Globus pallidus (tissue), 1 donor: ENCODE measurements around the gene KIF5C.
"Not testable (repeated sequence)": the region's sequence is repeated elsewhere in the genome, so short reads cannot be mapped to it uniquely, and the experiment has no call there.

Experiments
- DNase-seq: peaks from one replicate; pipeline ENCODE4 v3.0.0-alpha.2; 2015; ENCODE audit warnings: low spot score

The KIF5C gene

DNA sequence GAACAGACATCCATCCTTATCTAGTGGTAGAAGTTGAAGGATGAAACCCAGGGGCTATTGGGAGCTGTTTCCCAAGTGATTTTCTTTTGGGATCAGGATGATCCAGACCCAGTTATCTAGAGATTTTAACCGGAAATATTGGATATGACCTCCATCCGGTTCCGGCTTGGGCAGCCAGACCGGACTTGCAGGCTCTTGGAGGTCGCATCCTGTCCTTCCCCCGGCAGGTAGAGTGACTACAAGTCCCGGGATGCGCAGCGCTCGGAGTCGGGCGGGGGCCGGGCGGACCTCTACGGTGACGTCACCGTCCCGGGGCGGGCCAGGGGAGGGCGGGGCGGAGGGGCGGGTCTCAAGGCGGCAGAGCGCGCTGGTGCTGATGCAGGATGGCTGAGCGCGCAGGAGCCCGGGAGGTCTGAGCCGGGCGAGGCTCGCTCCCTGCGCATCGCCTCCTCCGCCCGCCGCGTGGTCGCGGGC is at the start of gene KIF5C:
Gene KIF5C (plus strand): TSS at position 360 of the 474 bp plus-strand sequence. CDS start 391 bp downstream, outside the sequence.
- DNase-seq = peak; percentile 89

DNA sequence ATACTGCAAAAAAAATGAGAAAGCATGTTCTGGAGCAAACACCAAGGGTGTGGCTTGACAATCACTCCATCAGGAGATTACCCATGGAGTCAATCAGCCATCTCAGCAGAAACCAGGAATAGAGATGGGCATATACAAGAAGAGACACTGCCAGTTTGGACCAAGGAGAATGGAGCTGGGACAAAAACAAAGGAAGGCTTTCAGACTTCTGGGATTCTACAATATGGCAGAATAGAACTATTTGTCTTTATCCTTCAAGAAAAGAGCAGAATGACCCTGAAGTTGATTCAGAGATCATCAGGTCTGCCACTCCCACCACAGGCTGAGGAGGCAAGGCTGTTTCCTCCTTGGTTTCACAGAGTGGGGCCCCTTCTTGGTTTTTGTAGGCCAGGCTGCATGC is 48.2 kb upstream of the KIF5C start:
- DNase-seq = no peak

DNA sequence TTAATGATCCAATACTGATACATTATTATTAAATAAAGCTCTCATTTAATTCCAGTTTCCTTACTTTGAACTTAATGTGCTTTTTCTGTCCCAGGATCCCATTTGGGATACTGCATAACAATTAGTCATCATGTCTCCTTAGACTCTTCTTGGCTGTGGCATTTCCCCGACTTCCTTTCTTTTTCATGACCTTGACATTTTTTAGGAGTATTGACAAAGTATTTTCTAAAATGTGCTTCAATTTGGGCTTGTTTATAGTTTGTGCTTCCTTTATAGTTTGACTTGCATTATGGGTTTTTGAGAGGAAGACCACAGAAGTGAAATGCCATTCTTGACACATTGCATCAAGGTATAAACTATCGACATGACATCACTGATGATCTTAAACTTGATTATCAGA is 46.1 kb upstream of the KIF5C start:
- no peak for DNase-seq

DNA sequence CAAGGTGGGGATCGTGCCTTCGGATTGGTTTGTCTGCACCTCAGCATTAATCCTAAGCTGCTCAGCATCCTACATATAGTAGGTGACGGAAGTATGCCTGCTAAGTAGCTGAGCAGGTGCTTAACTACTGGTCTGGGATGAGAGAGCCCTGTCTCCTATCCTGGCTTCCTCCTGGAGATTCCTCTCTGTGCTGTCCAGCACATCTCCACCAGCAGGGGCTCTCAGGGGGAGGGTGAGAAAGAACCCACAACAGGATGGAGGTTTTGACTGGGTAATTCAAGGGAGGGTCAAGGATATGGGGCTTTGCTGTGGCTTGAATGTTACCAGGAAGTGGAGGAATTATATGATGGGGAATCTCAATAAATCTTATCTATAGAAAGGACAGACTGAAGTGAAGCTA is 45.4 kb upstream of the KIF5C start:
- no peak for DNase-seq

DNA sequence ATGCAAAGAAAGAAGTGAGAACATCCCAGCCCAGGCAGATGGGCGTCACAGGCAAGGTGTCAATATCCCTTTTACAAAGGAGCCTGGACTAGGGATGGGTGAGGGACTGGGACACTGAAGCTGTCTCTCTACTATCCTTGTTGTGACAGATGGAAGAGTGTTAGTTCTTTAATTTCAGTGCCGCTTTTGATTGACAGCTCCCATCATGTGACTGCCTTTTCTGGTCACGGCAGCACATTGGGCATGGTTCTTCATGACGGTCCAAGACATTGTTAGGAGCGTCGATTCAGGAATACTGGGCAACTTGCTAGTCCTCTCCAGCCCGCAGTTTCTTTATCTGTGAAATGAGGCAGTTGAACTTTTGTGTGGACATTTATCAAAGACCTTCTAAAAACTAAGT is 42.4 kb upstream of the KIF5C start:
- DNase-seq = no peak

DNA sequence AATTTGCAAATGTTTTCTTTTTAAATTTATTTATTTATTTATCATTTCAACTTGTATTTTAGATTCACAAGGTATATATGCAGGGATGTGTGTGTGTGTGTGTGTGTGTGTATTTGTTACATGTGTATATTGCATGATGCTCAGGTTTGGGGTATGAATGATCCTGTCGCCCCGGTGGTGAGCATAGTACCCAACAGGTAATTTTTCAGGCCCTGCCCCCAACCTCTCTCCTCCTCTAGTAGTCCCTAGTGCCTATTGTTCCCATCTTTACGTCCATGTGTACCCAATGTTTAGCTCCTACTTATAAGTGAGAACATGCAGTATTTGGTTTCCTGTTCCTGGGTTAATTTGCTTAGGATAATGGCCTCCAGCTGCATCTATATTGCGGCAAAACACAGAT is 33.0 kb upstream of the KIF5C start:
- no peak for DNase-seq

DNA sequence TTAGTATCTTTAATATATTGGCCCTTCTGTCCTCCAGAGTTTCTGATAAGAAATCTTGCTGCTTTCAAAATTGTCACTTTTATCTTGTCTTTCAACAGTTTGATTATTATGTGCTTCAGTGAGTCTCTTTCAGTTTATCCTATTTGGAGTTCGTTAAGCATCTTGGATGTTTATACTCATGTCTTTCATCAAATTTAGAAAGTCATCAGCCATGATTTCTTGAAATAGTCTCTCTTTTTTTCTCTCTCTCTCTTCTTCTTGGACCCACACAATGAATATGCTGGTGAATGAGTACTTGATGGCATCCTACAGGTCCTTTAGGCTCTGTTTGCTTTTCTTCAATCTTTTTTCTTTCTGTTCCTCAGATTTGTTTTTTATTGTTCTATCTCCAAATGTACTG is 26.9 kb upstream of the KIF5C start:
- DNase-seq = no peak

DNA sequence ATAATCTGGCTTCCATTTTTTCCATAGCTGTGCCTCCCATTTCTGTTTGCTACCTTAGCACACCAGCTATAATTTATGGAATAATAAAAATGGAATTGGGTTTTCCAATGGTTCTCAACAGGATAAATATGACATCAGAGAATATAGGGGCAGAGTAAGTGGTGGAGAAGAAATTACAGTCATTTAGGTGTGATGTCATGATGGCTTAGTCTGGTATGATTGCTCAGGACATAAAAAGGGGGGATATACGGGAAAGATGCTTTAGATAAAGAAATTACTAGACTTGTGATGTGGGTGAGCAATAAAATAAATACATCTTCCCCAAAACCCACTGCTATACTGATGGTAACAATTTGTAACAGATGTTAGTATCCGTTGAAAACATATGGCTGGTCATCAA is 21.6 kb upstream of the KIF5C start:
- no peak for DNase-seq

DNA sequence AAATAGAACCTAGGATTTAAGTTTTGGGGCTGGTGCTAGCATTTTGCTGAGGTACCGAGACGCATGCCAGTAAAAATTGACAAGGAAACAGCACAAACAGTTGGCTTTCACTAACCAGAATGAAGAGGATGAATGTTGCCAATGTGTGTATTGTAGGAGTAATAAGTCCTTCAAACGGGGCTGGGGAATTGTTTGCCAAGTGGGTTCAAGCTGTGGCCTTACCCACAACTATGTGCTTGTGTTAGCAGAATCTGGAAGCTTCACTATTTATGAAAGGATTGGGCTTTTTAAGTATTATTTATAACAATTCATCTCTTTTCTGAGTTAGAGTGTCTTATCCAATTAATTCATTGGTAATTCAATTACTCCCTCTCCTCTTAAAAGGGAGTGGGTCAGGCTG is 15.0 kb upstream of the KIF5C start:
- no peak for DNase-seq

DNA sequence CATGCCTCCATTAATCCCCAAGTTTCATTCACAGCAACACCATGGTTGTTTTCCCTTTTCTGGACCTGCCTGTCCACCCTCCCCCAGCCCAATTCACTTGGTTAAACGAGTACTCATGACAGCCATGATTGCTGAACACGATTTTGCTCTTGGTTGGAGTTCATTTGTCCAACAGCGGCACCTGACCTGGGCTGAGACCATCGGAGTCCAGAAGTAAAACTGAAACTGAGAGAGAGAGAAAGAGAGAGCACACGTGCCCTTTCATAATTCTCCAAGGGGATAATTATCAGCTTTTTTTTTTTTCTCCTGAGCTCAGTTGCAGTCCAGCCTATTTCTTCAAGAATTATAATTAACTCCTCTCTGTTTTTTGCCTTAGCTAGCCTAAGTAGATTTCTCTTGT is 13.7 kb upstream of the KIF5C start:
- DNase-seq = no peak

DNA sequence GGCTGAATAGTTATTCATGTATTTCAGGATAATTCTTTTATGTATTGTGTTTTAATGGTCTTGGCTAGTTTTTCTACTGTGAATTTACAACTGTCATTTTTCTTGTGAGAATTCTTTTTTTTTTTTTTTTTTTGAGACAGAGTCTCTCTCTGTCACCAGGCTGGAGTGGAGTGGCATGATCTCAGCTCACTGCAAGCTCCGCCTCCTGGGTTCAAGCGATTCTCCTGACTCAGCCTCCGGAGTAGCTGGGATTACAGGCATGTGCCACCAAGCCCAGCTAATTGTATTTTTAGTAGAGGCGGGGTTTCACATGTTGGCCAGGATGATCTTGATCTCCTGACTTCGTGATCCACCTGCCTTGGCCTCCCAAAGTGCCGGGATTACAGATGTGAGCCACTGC is 12.5 kb upstream of the KIF5C start:
- not testable (repeated sequence) for DNase-seq

DNA sequence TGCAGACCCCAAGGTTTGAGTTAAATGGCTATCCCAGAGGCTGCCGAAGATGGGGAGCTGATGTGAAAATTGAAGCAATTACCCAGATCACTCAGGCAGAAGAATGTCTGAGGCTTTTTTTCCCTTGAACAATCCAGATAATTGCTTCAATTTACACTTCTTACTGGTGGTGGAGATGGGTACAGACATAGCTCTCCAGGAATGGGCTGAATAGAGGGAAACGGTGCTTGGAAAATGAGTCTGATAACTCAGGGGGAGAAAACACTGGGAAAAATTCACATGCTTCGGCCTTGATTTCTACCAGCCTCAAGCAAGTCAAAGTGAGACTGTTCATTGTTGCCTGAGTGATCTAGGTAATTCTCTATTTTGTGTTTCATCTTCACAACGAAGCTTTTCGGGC is 9.5 kb upstream of the KIF5C start:
- DNase-seq = no peak

DNA sequence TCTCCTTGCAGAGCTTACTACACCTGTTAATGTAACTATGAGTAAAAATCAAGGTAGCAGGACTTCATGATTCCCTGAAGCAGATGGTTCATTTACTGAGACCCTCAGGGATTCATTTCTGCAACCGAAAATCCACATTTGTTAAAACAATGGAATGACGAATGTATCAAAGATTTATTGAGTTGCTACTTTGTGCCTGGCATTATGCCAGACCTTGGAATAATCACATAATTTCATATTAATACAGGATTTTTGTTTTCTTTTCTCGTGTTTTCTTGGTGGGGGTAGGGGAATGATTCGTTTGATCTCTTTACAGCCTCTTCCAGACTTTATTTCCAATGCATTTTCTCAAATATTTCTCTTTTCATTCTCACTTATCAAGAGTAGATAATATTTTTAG is 8.9 kb upstream of the KIF5C start:
- DNase-seq = no peak

DNA sequence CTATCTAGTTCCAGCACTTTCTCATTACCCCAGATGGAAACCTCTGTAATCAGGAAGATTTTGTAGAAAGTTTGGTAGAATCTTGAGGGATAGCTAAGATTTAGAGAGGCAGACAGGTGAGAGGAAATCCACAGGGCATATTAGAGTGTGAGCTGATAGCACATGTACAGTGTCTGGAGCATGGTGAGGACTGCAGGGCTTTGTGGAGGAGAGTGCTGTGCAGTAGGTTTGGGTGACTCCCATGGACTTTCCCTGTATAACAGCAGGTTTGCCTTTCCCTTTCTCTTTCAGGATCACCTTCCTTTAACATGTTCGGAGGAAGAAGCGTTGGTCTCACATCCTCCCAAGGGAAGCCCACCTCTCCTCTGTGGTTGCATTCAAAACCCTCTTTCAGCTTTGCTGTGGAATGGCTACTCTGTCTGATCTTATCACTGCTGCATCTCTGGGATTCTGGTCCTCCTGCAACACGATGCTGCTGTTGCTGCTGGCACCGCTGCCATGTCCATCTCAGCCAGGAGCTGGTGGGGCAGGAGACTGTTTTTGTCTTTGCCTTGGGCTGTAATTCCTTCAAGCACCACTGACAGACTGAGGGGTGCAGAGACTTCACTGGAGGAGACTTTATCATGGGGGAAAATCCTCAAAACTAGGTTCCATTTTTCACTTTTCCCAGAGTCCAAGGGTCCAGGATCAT is 7.8 kb upstream of the KIF5C start:
- no peak for DNase-seq

DNA sequence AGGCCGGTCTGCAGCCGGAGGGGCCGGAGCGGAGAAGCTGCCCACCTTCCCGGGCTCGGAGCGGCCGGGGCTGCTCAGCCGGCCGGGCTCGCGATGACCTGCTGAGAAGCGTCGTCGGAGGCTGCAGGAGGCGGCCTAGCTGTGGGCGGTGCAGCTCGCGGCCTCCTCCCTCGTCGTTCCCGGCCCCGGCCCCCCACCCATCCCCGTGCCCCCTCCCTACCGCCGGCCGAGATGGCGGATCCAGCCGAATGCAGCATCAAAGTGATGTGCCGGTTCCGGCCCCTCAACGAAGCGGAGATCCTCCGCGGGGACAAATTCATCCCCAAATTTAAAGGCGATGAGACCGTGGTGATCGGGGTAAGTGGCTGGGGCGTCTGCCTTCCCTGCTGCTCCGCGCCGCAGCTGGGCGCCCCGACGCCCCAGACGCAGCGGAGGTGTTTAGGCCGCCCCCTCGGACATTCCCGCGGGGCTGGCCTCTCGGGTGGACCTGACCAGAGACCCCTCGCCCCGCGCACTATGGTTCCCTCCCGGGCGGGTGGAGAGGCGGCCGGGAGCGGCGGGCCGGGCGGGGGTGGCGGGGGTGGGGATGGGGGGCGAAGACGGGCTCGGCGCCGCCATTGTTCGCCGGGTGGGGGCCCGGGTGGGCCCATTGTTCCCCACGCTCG is 492 bp downstream of the KIF5C start:
- no peak for DNase-seq

DNA sequence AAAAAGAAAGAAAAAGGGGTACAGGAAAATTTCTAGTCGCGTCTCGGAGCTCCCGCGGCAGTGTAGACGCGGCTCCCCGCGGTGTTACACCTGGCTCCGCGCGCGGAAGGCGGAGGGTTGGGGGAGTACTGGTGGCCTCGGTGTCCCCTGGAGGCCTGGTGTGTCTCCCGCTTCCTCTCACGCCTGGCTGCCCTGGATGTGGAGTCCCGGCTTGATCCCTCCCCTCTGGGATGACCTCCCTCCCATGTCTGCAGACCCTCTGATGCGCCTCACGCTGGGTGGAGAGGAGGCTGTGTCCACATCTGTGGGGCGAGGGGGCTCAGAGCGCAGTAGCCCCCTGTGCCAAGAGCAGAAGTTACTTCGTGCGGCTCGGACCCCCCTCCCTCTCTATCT is 1.2 kb downstream of the KIF5C start:
- DNase-seq = no peak

DNA sequence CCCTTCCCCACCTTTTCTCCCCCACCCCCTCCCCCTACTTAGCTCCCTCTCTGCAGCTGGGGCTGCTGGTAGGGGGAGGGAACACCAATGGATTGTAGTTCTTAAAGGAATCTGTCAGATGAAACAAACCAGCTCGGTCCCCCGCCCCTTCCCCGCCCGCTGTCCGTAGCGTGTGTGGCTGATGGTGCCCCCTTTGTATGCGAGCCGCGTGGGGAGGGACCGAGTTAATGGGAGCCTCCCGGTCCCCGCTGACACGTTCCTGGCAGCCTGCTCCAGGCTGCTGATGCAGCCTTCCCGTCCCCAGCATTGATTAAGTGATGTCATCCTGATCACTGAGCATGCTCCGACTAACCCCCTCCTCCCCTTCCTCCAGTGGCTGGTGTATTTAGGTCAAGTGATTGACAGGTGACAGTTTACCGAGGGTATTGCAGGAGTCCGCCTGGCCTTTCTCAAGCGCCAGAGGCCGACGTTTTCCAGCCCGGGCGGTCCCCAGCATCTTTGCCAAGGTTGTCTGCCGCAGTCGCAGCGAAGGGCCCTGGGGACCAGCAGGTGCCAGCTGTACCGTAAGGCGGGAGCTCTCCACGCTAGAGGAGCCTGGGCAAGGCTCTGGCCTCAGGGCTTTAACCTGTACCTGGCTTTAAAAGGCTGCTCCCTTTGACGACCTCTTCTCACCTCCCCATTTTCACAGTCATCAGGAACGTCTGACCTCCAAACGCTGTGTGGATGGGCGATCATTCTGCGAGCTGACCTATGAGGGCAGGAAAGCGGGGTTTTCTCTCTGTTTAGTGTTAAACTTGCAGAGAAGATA is 1.8 kb downstream of the KIF5C start:
- peak; percentile 69 for DNase-seq

DNA sequence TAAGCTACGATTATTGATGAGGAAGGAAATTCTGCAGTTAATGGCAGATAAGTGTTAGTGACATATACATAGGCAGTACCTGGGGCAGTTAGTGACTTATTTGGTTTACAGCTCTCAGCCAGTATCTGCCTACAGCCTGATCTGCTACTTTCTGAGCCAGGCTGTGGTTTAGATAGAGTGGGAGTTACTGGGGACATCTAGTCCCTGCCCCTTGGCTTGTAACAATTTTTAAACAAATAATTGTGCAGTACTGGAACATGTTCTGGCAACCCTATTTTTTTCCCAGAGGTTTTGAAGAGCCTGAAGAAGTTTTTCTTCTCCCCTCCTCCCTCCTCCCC is 2.3 kb downstream of the KIF5C start:
- DNase-seq = no peak

DNA sequence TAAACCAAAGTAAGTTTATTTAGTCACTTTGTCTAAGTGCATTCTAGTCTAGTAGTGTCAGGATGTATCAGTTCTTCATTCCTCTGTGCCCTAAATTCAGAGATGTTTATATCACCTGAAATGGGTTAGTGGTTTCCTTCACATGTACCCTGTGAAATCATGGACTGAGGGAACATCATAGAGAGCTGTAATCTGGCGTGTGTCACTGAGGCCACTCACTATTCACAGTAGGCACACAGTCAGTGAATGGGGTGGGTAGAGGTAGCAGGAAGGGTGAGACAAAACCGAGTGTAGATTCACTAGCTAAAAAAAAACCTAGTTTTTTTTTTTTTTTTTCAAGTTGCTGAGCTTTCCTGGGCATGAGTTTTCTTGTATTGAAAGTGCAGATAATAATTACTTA is 5.6 kb downstream of the KIF5C start:
- DNase-seq = no peak

DNA sequence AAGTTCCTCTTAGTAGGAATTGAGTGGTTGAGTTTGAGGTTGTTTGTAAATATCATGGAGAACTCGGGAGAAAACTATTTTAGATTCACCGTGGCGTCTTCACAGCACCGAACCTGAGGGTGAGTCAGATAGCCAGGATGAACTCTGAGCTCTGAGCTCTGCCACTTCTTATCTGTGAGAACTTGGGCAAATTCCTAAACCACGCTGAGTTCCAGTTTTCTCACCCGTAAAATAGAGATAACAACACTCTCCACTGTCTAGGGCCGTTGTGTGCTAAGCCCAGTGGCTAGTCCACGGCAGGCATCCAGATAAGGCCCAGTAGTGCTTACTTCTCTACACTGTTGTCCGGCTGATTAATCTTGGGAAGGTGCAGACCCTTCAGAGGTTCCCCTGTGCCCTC is 7.0 kb downstream of the KIF5C start:
- no peak for DNase-seq

DNA sequence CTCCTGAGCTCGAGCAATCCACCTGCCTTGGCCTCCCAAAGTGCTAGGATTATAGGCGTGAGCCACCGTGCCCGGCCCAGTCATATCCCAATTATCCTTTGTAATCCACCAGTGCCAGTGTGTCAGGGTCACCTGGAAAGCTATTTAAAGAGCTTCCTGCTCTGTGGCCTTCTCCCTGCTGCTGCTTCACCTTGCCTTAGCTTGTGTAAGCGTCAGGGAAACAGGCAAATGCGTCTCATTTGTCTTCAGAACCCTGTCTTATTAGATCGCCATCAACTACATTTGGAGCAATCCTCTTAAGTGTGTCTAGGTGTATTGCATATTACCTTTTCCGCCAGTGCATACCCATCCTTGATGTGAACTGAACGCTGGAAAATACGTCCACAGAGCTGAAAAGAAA is 10.2 kb downstream of the KIF5C start:
- no peak for DNase-seq

DNA sequence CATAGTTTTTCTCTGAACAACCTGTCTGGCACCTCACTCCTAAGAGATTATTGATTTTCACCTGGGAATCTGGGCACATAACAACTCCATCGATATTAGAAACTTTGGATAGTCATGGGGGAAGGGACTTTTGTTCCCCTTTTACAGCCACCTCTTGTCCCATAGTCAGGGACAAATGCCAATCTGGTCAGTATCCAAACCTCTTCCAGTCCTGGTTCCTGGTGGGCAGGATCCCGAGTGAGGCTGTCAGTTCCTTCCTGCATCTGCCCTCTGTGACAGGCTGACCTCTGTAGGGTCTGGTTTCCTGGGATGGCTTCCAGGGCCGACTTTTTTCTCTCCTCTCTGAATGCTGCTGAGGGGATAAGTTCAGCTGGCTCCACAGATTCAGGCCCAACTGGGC is 11.0 kb downstream of the KIF5C start:
- DNase-seq = no peak

DNA sequence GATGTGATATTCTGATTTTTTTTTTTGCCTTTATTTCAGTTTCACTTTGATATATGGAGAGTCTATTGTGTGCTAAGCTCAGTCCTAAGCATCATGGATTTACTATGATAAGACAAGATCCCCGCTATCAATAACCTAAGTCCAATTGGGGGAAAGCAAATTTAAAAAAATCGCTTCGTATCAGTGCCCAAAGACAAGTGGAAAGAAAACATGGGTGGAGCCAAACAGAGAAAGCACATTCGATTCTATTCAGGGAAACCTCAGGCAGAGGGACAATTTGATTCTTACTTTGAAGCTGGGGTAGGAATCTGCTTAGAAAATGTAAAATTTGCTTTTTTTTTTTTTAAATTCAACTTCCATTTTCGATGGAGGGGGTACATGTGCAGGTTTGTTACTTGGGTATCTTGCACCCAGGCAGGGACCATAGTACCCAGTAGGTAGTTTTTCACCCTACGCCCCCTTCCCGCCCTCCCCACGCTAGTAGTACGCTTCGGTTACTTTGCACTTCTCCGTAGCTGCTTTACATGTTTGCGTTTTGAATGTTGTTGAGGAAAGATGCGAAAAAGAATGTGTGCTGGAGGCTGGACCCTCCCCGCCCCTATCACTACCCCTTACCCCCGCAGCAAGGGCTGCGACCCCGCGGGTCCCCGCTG is 12.4 kb downstream of the KIF5C start:
- DNase-seq = no peak
